Hematopoietic multipotent progenitor cell treated with erythropoietin and hydrocortisone succinate and interleukin-3 and kit ligand, for 15 days (in vitro differentiated cells): ENCODE measurements around the gene RTKN.

Source experiments
- DNase-seq: peaks from one replicate; pipeline ENCODE4 v3.0.0-alpha.2; 2015; ENCODE audit warnings: low spot score

RTKN gene

DNA sequence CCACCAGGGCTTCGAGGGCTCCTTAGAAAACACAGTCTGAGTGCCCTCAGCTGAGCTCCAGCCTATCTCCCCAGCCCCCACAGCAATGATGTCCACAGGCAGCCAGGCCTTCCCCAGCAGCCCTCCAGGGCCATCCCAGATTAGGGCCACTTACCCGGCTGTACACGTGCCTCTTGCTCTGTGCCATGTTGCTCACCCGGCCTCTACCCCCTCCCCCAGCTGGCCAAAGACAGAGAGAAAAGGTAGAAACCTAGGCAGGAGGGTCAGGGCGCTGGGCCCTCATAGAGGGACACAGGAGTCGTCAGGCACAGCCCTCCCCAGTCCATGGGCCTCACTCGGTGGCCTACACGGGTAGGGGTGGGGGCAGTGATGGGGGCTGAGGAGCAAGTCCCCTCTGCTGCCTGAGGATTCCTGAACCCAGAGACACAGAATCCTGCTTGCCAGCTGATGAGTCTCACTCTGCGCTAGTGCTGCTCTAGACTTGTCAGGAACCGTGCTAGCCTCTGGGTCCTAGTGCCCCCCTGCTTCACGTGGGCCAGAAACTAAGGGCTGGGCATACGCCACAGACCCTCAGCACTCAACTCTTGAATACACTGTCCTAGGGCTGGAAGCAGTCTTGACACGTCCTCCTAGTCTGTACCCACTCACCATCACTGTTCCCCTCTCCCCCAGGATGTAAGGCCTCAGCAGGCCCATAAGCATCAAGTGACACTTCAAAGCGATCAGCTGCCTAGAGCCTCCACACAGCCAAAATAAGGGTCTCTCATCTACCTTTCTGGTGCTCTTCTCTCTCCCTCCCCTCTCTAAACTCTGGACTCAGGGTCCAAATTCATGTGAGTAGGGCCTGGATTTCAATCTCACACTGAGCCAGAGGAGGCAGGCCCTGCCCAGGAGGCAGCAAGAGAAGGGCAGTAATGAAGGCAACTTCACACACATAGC is 61.6 kb downstream of the RTKN start, which contains the start of gene DCTN1:
Gene DCTN1 (minus strand): TSS at position 461 of the 939 bp plus-strand sequence. CDS start 274 bp downstream, at position 187.
- no peak for DNase-seq

DNA sequence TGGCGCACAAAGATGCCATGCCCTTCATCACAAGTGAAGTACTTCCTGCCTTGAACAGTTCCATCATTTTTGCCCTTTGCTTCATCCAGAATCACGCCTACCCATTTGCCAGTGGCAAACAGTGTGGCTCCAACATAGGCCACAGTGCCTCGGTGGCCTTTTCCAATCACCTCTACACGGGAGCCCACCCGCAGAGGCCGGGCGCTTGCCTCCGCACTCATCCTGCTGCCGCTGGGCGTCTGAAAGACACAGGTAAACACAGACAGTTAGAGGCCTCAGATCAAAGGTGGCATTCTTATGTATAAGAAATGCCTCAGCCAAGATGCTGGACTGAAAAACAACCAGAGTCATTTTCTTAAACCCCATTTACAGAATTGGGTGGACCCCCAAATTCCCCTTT is 63.7 kb downstream of the RTKN start:
- DNase-seq, result no peak

DNA sequence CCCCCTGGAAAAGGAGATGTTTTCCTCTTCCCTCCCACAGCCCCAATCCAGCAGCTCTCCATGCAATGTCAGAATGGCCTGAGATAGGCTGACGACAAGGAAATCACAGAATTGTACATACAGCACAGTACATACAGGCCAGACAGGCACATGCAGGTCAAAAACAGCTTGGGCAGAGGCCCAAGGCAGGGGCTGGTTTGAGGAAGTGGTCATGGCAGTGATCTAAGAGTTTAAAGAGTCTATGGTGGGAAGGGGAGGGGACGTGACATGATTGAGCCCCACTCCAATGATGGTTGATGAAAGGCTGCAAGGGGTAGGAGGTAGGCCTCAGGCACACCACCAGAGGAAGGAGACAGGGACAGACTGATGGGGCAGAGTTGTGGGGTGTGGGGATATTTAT is 65.9 kb downstream of the RTKN start:
- no peak for DNase-seq
